Lung (tissue), 12 donors: Measurements from ENCODE around the gene SERPINB6. TPM values are rescaled to one million over a fixed set of nuclear protein-coding genes. Genes with fewer than 3 reads are reported as not detected.
A peak's percentile ranks its signal among the peaks of the same experiment; 100 is the strongest.

Source experiments
- ATAC-seq: fragments of 200-7000 bp; cut with Tn5 transposase; one replicate; pipeline ENCODE4 v1.9.1; 2020; ENCODE audit warnings: moderate number of reproducible peaks; ENCODE audit not compliant: insufficient read depth, low FRiP score
- DNase-seq, 3 donors: peaks; one replicate each; pipeline ENCODE4 v3.0.0-alpha.2; 2013 to 2017
- H3K27ac ChIP-seq, 2 donors: one replicate each; pipeline ENCODE4 v1.5.1; 2013; ENCODE audit warnings: mild to moderate bottlenecking in 2 of 2, moderate library complexity in 2 of 2, control low read depth in 1 of 2, inconsistent platforms in 1 of 2, low read depth in 1 of 2, low read length in 1 of 2
- H3K27me3 ChIP-seq, 3 donors: one replicate each; pipeline ENCODE4 v1.5.1; 2013; ENCODE audit warnings: low read length in 2 of 3; ENCODE audit not compliant: control insufficient read depth in 3 of 3, insufficient read depth in 3 of 3
- H3K36me3 ChIP-seq, 4 donors: one replicate each; pipeline ENCODE4 v1.5.1; 2013; ENCODE audit warnings: low read length in 4 of 4, mild to moderate bottlenecking in 1 of 4, moderate library complexity in 1 of 4; ENCODE audit not compliant: control insufficient read depth in 4 of 4, insufficient read depth in 4 of 4
- H3K4me1 ChIP-seq, 5 donors: one replicate each; pipeline ENCODE4 v1.5.1; 2013; ENCODE audit warnings: low read length in 5 of 5, mild to moderate bottlenecking in 2 of 5, moderate library complexity in 1 of 5; ENCODE audit not compliant: control insufficient read depth in 5 of 5, insufficient read depth in 5 of 5
- H3K4me3 ChIP-seq: one replicate; pipeline ENCODE4 v1.5.1; 2013; ENCODE audit warnings: mild to moderate bottlenecking, control low read depth, moderate library complexity
- H3K9ac ChIP-seq, 2 donors: one replicate each; pipeline ENCODE4 v1.5.1; 2013; ENCODE audit warnings: low read length in 2 of 2, control low read depth in 1 of 2; ENCODE audit not compliant: insufficient read depth in 1 of 2
- H3K9me3 ChIP-seq, 4 donors: one replicate each; pipeline ENCODE4 v1.5.1; 2013; ENCODE audit warnings: low read length in 3 of 4, mild to moderate bottlenecking in 1 of 4, moderate library complexity in 1 of 4; ENCODE audit not compliant: control insufficient read depth in 4 of 4, insufficient read depth in 3 of 4
- CTCF ChIP-seq: IDR thresholded peaks from 2 replicates; pipeline ENCODE4 v1.5.1; 2012; ENCODE audit warnings: mild to moderate bottlenecking; ENCODE audit errors: control extremely low read depth, extremely low read depth
- WGBS, 2 donors: extraction: QIAGEN DNeasy Blood & Tissue Kit; methylation state at CpG; one replicate each; pipeline ENCODE4 v1.1.7; 2013; 5-methylcytosine and 5-hydroxymethylcytosine counted together
- polyA plus RNA-seq, 2 donors: library from polyadenylated mRNA; stranded (reverse); fragments of 200-250 nt; gene quantifications; one replicate each; pipeline ENCODE4 v1.2.1, GENCODE V29; 2013
- total RNA-seq, 2 donors: library from RNA; depleted of rRNA in 1 of 2; stranded (reverse); fragments of >200 nt in 1 of 2; gene quantifications; one replicate each; pipeline ENCODE4 v1.2.1, GENCODE V29; 2014 to 2021
- donor health status: control.
- donor health status: control.
- donor health status: Bipolar disorder and iron deficiency.
- donor health status: healthy.
- donor health status: DM: yes; HTN: yes; CAD: no.

SERPINB6 gene
- total and polyA plus RNA-seq, 4 donors, result 113 to 155 (median 127) TPM

GRCh38 chr6:2957696-2958330 is 13.6 kb downstream of the SERPINB6 start:
- Histone ChIP-seq H3K9me3 (no peaks in the 10 kb centered on the region), H3K4me3 (no peak overlapping the region), H3K36me3 (peaks cover 0 to 7% (median 4%) of the 10 kb centered on the region in 4 donors), H3K27ac (peak overlapping the region; percentile 43 to 91), H3K4me1 (peaks cover 0 to 37% (median 9%) of the 10 kb centered on the region in 5 donors), H3K27me3 (no peaks in the 10 kb centered on the region), H3K9ac (no peak overlapping the region)
- WGBS, 2 donors, result 68 to 76% methylated on average over 11 of the region's 11 CpGs
- no peak for DNase-seq
- no peak for ATAC-seq
- TF ChIP-seq CTCF, result no peak

GRCh38 chr6:2956930-2957685 is 14.3 kb downstream of the SERPINB6 start:
- Histone ChIP-seq H3K9me3 (no peaks in the 10 kb centered on the region), H3K9ac (no peak overlapping the region), H3K4me1 (peaks cover 0 to 37% (median 9%) of the 10 kb centered on the region in 5 donors), H3K36me3 (peaks cover 0 to 10% (median 4%) of the 10 kb centered on the region in 4 donors), H3K4me3 (no peak overlapping the region), H3K27ac (peak overlapping the region; percentile 43 to 91), H3K27me3 (no peaks in the 10 kb centered on the region)
- DNase-seq (no peak), ATAC-seq (no peak)
- TF ChIP-seq CTCF, result no peak
- WGBS, 2 donors, result 81 to 88% methylated on average over 5 of the region's 5 CpGs

GRCh38 chr6:2953098-2953497 is 18.3 kb downstream of the SERPINB6 start:
- Histone ChIP-seq H3K36me3 (peaks cover 5 to 16% (median 10%) of the 10 kb centered on the region in 4 donors), H3K9me3 (no peaks in the 10 kb centered on the region), H3K27ac (peak overlapping the region in 1 of 2 donors; percentile 37), H3K4me1 (peaks cover 0 to 13% (median 9%) of the 10 kb centered on the region in 5 donors), H3K4me3 (no peak overlapping the region), H3K9ac (no peak overlapping the region), H3K27me3 (no peaks in the 10 kb centered on the region)
- no peak for TF ChIP-seq CTCF
- no peak for ATAC-seq
- 93 to 95% methylated on average over 12 of the region's 12 CpGs for WGBS, 2 donors
- DNase-seq, result no peak
